ENCODE data around the gene PRRG2.

- TF ChIP-seq CTCF (conservative IDR thresholded peaks at IDR 0.05 in 1 of 2, IDR thresholded peaks at IDR 0.05 in 1 of 2; ENCODE audit: extremely low read depth in 1 of 2, insufficient read depth in 1 of 2, low read depth in 1 of 2, low read length in 2 of 2), result no peak
- TF ChIP-seq EZH2 (IDR thresholded peaks at IDR 0.05; ENCODE audit: borderline replicate concordance, low read length), result no peak
Observed at GRCh38 chr19:49590971-49591730, 10.0 kb downstream of the PRRG2 start, which contains the start of gene PRR12.

Measured in mammary epithelial cell (primary cell).